ENCODE results near the gene ANGPTL7.

Gene ANGPTL7

GRCh38 chr1:11233208-11233607, 44.1 kb downstream of the ANGPTL7 start:
- Mint-ChIP-seq H3K27me3 (no peaks in the 10 kb centered on the region), H3K27ac (no peak overlapping the region), H3K9me3 (no peaks in the 10 kb centered on the region), H3K4me1 (ENCODE audit: low read depth in 2 of 2) (peaks cover 0 to 2% of the 10 kb centered on the region in 2 donors), H3K4me3 (no peak overlapping the region), H3K36me3 (ENCODE audit: insufficient read depth) (peaks cover 88% of the 10 kb centered on the region)
- ATAC-seq (replicated peaks), result no peak
- no peak for DNase-seq

DNA sequence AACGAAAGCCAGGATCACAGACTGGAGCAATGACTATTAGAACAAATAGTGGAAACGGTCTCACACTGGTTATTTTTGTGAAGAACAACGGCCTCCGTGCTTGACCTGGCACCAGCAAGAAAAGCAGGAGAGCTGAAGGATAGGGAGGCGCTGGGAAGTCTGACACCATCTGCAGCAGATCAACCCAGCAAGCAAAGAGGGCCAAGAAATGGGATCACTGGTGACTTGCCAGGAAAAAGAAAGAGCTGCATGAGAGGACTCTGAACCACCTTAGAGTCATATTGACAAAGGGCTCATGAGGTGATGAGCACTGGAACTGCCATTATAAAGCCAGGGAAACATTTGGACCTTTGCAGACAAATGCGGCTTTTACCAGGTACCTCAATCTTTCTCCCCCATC, 48.2 kb downstream of the ANGPTL7 start:
- H3K27me3 Mint-ChIP-seq, result no peaks in the 10 kb centered on the region
- no peak for ATAC-seq (replicated peaks)
- H3K9me3 Mint-ChIP-seq, result no peaks in the 10 kb centered on the region
- peaks cover 89% of the 10 kb centered on the region for H3K36me3 Mint-ChIP-seq (ENCODE audit: insufficient read depth)
- H3K27ac Mint-ChIP-seq, result peak overlapping the region in 1 of 2 donors; percentile 23
- no peak for DNase-seq
- no peak overlapping the region for H3K4me3 Mint-ChIP-seq
- H3K4me1 Mint-ChIP-seq (ENCODE audit: low read depth in 2 of 2), result peaks cover 4 to 5% of the 10 kb centered on the region in 2 donors

- H3K4me1 Mint-ChIP-seq (ENCODE audit: low read depth in 2 of 2), result peaks cover 4 to 5% of the 10 kb centered on the region in 2 donors
- H3K4me3 Mint-ChIP-seq, result no peak overlapping the region
- H3K27ac Mint-ChIP-seq, result no peak overlapping the region
- ATAC-seq (replicated peaks) (no peak), DNase-seq (no peak)
- no peaks in the 10 kb centered on the region for H3K27me3 Mint-ChIP-seq
- H3K36me3 Mint-ChIP-seq (ENCODE audit: insufficient read depth), result peaks cover 85% of the 10 kb centered on the region
- no peaks in the 10 kb centered on the region for H3K9me3 Mint-ChIP-seq
Observed at GRCh38 chr1:11238311-11238710, 49.2 kb downstream of the ANGPTL7 start.

GRCh38 chr1:11245248-11245647, 56.1 kb downstream of the ANGPTL7 start:
- peak overlapping the region in 1 of 2 donors; percentile 9 for H3K4me3 Mint-ChIP-seq
- no peak for DNase-seq
- ATAC-seq (replicated peaks), result no peak
- H3K27ac Mint-ChIP-seq, result peak overlapping the region; percentile 41 to 97
- H3K4me1 Mint-ChIP-seq (ENCODE audit: low read depth in 2 of 2), result peaks cover 15 to 20% of the 10 kb centered on the region in 2 donors
- no peaks in the 10 kb centered on the region for H3K27me3 Mint-ChIP-seq
- peaks cover 56% of the 10 kb centered on the region for H3K36me3 Mint-ChIP-seq (ENCODE audit: insufficient read depth)
- no peaks in the 10 kb centered on the region for H3K9me3 Mint-ChIP-seq
